GM13976 (cell line): Measurements from ENCODE around the gene C1GALT1.
"Not testable (repeated sequence)": the region's sequence is repeated elsewhere in the genome, so short reads cannot be mapped to it uniquely, and the experiment has no call there.

Experiments used
- DNase-seq: peaks from one replicate; pipeline ENCODE4 v3.0.0; 2012; ENCODE audit warnings: low spot score
- CTCF ChIP-seq: IDR thresholded peaks from 2 replicates; pipeline ENCODE4 v1.5.1; 2012; ENCODE audit warnings: borderline replicate concordance, mild to moderate bottlenecking; ENCODE audit not compliant: insufficient read depth; ENCODE audit errors: extremely low read depth, missing control alignments, control extremely low read depth
- in situ Hi-C: fragments of 300-500 bp; cut with MboI; formaldehyde crosslinking; loops from one replicate; pipeline ENCODE4 v1.12.0; 2022; ENCODE audit warnings: low sequenced_read_pairs, mixed read lengths, inconsistent platforms; ENCODE audit not compliant: unreplicated experiment

C1GALT1 gene

DNA sequence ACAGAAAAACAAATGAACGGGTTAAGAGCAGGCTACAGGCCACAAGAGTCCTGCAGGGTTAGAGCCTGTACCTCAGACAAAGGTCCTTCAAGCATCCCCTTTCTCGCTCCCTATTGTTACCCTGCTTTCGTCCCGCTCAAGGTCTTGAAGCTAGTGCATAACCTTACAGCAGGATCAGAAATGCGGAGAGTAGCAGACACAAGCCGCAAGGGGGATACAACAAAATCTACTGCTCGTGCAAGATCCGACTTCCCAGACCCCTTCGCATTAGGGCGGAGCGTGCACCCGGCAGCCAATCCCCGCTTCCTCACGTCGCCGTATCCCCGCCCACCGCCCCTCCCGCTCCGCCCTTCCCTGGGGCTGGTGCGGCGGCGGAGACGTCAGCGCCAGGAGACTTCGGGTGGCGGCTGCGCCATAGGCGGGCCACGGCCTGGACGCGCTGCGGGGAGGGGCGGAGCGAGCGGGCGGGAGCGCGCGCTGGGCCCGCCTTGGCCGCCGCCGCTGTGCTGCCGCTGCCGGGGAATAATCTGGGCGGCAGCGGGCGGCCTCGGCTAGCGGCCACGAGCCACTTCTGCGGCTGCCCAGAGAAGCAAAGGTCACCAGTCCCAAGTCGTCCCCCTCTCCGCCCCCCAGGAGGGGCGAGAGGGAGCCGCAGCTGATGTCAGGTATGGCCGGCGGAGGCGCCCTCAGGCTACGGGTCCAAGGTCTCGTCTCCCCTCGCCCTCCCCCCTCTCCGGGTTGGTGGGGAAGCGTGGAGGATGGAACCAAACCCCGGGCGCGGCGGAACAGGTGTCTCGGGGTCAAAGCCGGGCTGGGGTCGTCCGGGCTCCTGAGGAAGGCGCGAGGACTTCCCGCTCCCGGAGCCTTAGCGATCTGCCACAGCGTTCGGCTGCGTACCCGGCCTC, at the start of gene C1GALT1:
C1GALT1 (plus strand) TSS at position 389 of the 905 bp plus-strand sequence. CDS start 51,776 bp downstream, outside the sequence.
- DNase-seq, result peak; percentile 94
- peak; percentile 54 for TF ChIP-seq CTCF
- in situ Hi-C loops, result no loop called here

DNA sequence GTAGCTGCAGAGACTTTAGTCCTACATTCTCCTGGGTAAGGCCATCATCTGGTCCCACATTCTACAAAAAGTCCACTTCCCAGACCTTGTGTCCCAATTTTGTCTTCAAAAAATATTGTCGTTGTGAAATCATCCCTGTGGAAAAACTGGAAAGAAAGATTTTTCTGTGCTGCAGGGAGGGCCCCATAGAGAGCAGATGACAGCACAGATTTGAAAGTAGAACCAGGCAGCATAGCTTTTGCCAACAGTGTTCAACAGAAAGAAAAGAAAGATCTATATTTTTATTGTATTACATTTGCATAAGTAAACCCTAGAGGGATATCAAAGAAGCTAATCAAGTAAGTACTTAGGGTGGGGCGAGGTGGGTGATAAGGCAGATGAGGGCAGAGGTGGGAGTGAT, 48.3 kb upstream of the C1GALT1 start:
- TF ChIP-seq CTCF, result no peak
- DNase-seq, result no peak
- in situ Hi-C loops, result no loop called here

- no peak for TF ChIP-seq CTCF
- in situ Hi-C loops, result no loop called here
- DNase-seq, result no peak
These were observed 47.3 kb upstream of the C1GALT1 start for GRCh38 chr7:7135074-7135473.

DNA sequence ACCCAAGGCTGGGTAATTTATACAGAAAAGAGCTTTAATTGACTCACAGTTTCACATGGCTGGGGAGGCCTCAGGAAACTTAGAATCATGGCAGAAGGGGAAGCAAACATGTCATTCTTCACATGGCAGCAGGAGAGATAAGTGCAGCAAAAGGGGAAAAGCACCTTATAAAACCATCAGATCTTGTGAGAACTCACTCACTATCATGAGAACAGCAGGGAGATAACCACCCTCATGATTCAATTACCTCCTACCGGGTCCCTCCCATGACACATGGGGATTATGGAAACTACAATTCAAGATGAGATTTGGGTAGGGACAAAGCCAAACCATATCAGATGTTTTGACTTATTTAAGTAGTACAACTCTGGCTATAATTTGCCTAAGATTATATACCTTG, 46.4 kb upstream of the C1GALT1 start:
- in situ Hi-C loops, DNase-seq: not testable (repeated sequence)

GRCh38 chr7:7136466-7137381, 45.6 kb upstream of the C1GALT1 start:
- in situ Hi-C loops, result no loop called here
- TF ChIP-seq CTCF, result no peak
- no peak for DNase-seq

- DNase-seq, result no peak
- in situ Hi-C loops, result no loop called here
- no peak for TF ChIP-seq CTCF
These were observed 43.4 kb upstream of the C1GALT1 start for GRCh38 chr7:7138897-7139296.

DNA sequence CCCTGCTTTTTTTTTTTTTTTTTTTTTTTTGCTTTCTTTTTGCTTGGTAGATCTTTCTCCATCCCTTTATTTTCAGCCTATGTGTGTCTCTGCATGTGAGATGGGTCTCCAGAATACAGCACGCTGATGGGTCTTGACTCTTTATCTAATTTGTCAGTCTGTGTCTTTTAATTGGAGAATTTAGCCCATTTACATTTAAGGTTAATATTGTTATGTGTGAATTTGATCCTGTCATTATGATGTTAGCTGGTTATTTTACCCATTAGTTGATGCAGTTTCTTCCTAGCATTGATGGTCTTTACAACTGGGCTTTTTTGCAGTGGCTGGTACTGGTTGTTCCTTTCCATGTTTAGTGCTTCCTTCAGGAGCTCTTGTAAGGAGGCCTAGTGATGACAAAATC, 38.9 kb upstream of the C1GALT1 start:
- in situ Hi-C loops, DNase-seq: not testable (repeated sequence)

DNA sequence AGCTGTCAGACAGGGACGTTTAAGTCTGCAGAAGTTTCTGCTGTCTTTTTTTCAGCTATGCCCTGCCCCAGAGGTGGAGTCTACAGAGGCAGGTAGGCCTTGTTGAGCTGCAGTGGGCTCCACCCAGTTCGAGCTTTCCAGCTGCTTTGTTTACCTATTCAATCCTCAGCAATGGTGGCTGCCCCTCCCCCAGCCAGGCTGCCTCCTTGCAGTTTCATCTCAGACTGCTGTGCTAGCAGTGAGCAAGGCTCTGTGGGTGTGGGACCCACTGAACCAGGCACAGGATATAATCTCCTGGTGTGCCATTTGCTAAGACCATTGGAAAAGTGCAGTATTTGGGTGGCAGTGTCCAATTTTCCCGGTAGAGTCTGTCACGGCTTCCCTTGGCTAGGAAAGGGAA, 37.2 kb upstream of the C1GALT1 start:
- DNase-seq, in situ Hi-C loops: not testable (repeated sequence)
